NCI-H2227 treated with DMSO at 0.1 percent for 48 hours (cell line): ENCODE results near the gene ENAM.
"Not testable (repeated sequence)": the region's sequence is repeated elsewhere in the genome, so short reads cannot be mapped to it uniquely, and the experiment has no call there.

Source experiments
- DNase-seq: peaks from one replicate; lab custom pipeline; 2025; lab: John Stamatoyannopoulos, UW

Gene ENAM

DNA sequence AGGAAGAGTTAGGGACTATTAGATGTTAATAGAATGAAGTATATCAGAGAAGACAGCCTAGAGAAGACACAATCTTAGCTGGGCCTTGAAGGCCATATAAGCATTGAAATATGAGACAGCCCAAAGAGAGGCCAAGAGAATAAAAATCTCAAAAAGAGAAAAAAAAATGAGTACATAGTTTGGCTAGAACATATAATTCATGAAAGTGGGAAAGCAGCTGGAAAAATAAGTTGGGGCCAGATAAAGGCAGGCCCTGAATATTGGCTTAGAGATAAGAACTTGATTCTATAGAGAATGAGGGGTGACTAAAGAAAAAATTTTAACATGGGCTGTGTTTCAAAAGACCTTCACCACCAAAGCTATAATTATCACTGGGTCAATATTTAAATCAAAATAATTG is 52.4 kb downstream of the ENAM start:
- no peak for DNase-seq

DNA sequence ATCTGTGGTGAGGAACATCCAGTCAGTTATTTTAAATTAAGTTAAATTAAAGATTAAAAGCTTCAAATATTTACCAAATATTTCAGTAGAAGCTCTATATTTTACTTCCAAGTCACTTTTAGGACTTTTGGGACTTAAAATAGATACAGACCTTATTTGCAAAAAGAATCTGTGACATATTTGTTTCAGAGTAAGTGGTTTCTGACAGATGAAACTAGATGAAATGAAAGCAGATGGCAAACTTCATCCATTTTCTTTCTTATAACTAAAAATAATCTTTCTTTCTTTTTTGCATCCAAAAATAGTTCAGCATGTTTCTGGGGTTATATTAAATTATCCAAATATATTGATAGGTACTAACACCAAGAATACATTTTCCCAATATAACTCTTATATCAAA is 53.2 kb downstream of the ENAM start:
- DNase-seq: no peak

GRCh38 chr4:70682142-70682541 is 53.6 kb downstream of the ENAM start:
- DNase-seq: not testable (repeated sequence)

DNA sequence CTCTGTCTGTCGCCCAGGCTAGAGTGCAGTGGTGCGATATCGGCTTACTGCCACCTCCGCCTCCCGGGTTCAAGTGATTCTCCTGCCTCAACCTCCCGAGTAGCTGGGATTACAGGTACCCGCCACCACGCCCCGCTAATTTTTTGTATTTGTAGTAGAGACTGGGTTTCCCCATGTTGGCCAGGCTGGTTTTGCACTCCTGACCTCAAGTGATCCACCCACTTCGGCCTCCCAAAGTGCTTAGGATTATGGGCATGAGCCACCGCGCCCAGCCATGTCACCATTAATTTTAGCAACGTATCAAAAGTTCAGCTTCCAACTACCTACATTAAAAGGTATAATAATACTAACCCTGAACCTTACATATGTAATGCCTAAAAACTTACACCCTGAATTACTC is 58.8 kb downstream of the ENAM start:
- no peak for DNase-seq

DNA sequence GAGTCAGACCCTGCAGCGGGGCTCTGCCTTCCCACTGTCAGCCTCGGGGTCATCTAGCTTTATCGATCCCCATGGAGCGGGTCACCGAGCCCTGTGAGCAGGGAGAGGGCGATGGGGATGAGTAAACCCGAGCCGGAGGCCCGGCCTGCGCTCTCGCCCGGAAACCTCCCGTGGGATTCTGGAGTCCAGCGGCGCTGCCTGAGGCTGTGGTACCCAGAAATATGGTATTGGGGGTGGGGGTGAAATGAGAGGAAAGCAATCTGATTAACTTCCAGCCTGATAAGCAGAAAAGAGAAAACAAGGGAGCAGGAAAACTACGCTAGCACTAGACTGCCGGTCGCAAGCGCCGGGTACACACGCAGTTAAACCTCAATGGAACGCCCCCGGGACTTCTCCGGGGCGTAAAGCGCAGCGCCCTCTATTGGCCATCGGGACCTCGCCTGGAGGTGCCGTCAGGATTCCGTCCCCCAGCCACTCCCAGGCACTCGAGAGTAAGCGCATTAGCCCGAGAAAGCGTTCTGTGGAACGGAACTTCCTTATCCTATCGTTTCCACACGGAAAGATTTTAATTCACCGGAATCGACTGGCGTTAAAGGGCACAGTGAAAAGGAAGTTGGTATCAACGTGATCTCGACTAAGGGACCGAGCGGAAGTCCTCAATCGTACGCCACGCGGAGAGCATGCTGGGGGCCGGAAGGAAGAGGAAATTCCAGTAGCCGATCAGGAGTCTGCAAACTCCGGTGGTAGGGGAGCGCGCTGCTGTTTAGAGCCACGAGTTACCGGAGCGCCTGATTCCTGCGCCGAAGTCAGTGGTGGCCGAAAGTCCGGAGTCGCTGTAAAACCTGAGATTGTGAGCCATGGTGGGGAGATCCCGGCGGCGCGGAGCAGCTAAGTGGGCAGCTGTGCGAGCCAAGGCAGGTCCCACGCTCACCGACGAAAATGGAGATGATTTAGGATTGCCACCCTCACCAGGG is 59.6 kb downstream of the ENAM start, which contains the start of gene UTP3:
UTP3 (plus strand) TSS at position 712 of the 974 bp plus-strand sequence; CDS start at position 858, 146 bp downstream.
- DNase-seq: peak; percentile 95

GRCh38 chr4:70688795-70689231 is 60.3 kb downstream of the ENAM start:
- no peak for DNase-seq

DNA sequence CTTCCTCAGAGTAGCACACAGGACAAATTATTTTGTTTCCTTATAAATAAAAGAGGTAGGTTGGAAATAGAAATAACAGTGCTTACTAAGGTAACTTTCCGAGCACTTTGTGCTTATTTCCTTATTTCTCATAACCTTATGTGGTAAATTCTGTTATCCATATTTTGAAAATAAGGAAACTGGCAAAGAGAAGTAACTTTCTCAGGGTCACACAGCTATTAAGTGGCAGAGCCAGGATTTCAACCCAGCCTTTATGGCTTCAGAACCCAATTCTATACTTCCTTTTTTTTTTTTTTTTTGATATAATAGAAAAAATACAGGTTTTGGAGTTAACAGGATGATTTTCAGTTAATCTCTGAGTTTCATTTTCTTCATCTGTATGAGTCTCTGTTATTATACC is 63.1 kb downstream of the ENAM start:
- DNase-seq: no peak

GRCh38 chr4:70694633-70695032 is 66.1 kb downstream of the ENAM start:
- DNase-seq: not testable (repeated sequence)
